Natural killer cell (primary cell): Measurements from ENCODE around the gene TNFRSF25. TPM values are rescaled to one million over a fixed set of nuclear protein-coding genes. Genes with fewer than 3 reads are reported as not detected.

Experiments used
- ATAC-seq, 3 donors: fragments of 150-1000 bp in 2 of 3; fragments of 200-7000 bp in 1 of 3; cut with Tn5 transposase; 1 replicate in 1 of 3; 2 replicates in 2 of 3; pipeline ENCODE4 v1.10.0; 2021; ENCODE audit warnings: mild to moderate bottlenecking in 2 of 3, moderate library complexity in 2 of 3
- DNase-seq, 2 donors: peaks; one replicate each; pipeline versions ENCODE4 v3.0.0 to v3.0.0-alpha.2; 2013 to 2021; ENCODE audit warnings: mixed read lengths in 1 of 2
- H3K27ac ChIP-seq: one replicate; pipeline ENCODE4 v1.5.1; 2013; ENCODE audit warnings: mild to moderate bottlenecking, low read length
- H3K27me3 ChIP-seq: one replicate; pipeline ENCODE4 v1.6.1; 2013; ENCODE audit warnings: low read length; ENCODE audit not compliant: control insufficient read depth, insufficient read depth
- H3K36me3 ChIP-seq: one replicate; pipeline ENCODE4 v1.6.1; 2013; ENCODE audit warnings: low read length; ENCODE audit not compliant: control insufficient read depth, insufficient read depth
- H3K4me1 ChIP-seq: one replicate; pipeline ENCODE4 v1.6.1; 2013; ENCODE audit warnings: low read length; ENCODE audit not compliant: control insufficient read depth, insufficient read depth
- H3K4me3 ChIP-seq: one replicate; pipeline ENCODE4 v1.5.1; 2013; ENCODE audit warnings: low read length
- H3K9me3 ChIP-seq: one replicate; pipeline ENCODE4 v1.6.1; 2013; ENCODE audit warnings: low read length; ENCODE audit not compliant: control insufficient read depth, insufficient read depth
- H3K27ac Mint-ChIP-seq, 2 donors: one replicate each; pipeline ENCODE4 v1.8.0; 2022; ENCODE audit warnings: mild to moderate bottlenecking in 2 of 2, mixed read lengths in 2 of 2, moderate library complexity in 1 of 2
- H3K27me3 Mint-ChIP-seq, 2 donors: one replicate each; pipeline ENCODE4 v1.8.0; 2022; ENCODE audit warnings: low read depth in 2 of 2, mixed read lengths in 2 of 2
- H3K36me3 Mint-ChIP-seq: one replicate; pipeline ENCODE4 v1.8.0; 2022; ENCODE audit warnings: mixed read lengths
- H3K4me1 Mint-ChIP-seq, 2 donors: one replicate each; pipeline ENCODE4 v1.8.0; 2022; ENCODE audit warnings: mixed read lengths in 2 of 2
- H3K4me3 Mint-ChIP-seq: one replicate; pipeline ENCODE4 v1.8.0; 2022; ENCODE audit warnings: mild to moderate bottlenecking, moderate library complexity, mixed read lengths
- H3K9me3 Mint-ChIP-seq, 2 donors: one replicate each; pipeline ENCODE4 v1.8.0; 2022; ENCODE audit warnings: mixed read lengths in 2 of 2
- CTCF ChIP-seq: fragments of 200-600 bp; IDR thresholded peaks from one replicate; pipeline ENCODE4 v1.8.0; 2022; ENCODE audit warnings: antibody characterized with exemption
- WGBS: methylation state at CpG from one replicate; pipeline ENCODE4 v1.1.7; 2013; ENCODE audit warnings: missing lambda C conversion rate; ENCODE audit not compliant: insufficient coverage; 5-methylcytosine and 5-hydroxymethylcytosine counted together
- intact Hi-C: fragments of 100-400 bp; cut with micrococcal nuclease; formaldehyde crosslinking; loops from one replicate; pipeline ENCODE4 v1.14.2; 2022
- total RNA-seq, 4 donors: library from RNA; stranded (reverse); fragments of 120-200 nt in 1 of 4; gene quantifications; one replicate each; pipeline versions ENCODE4 v1.2.3 to v1.2.4, GENCODE V29; 2013 to 2022

TNFRSF25 gene
- total RNA-seq, 3 donors from 2014 or later (not counting 1 experiment from before 2014, with no cell fraction given): 14.5 to 41.5 (median 19.9) TPM

DNA sequence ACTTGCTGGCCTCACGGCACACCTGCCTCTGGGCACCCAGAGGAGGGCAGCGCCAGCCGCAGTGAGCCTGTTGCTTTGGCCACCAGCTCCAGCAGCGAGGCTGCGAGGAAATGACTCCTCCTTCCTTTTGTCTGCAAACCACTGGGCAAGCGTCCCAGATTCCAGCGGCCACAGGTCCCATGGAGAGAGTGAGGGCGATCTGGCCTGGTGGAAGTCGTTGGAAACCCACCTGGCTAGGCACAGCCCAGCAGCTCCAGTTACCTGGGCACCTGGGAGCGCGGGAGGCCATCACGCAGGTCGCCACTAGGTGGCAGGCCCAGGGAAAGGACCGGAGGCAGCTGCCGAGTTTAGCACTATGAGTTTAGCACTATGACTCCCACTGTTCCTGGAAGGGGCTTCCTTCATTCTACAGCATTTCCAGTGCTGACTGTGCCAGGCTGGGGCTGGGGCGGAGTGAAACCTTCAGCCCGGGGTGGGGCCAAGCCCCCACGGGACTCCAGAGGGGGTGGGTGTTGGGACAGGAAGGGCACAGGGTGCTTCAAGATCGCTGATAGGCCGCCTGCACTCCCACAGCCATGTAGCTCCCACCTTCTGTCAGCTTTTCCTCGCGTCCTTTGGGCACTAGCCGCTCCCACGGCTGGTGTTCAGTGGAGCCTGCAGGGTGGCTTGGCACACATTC, 42.5 kb downstream of the TNFRSF25 start:
- DNase-seq: peak; percentile 41 to 84
- peaks cover 43% of the 10 kb centered on the region for H3K27me3 ChIP-seq
- Mint-ChIP-seq H3K9me3 (no peaks in the 10 kb centered on the region), H3K36me3 (no peaks in the 10 kb centered on the region), H3K27ac (no peak overlapping the region), H3K4me3 (no peak overlapping the region), H3K27me3 (peaks cover 16 to 40% of the 10 kb centered on the region in 2 donors), H3K4me1 (peaks cover 0 to 8% of the 10 kb centered on the region in 2 donors)
- H3K9me3 ChIP-seq: no peaks in the 10 kb centered on the region
- H3K4me3 ChIP-seq: no peak overlapping the region
- intact Hi-C loops: no loop called here
- H3K36me3 ChIP-seq: no peaks in the 10 kb centered on the region
- H3K27ac ChIP-seq: no peak overlapping the region
- WGBS: 7% methylated on average over 24 of the region's 24 CpGs
- H3K4me1 ChIP-seq: peaks cover 32% of the 10 kb centered on the region
- peak; percentile 70 for TF ChIP-seq CTCF
- peak; percentile 52 to 72 (median 69) for ATAC-seq

DNA sequence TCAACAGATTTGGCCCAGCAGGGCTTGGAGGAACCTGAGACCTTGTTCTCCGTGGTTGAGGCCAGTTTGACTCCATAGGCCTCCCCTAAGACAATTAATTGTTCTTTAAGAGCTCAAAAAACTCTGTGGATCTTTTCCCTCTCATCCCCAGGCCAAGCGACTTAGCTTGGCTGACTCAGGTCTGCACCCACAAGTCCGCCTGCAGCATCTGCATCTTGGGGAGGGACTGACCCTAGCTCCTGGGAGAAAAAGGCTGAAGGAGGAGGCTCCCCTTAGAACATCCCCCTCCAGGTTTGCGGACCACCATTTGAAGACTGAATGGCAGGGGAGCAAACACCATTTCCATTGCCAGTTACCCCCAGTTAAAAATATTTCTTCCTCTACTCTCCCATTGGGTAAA, 44.7 kb downstream of the TNFRSF25 start:
- no peak overlapping the region for H3K4me3 ChIP-seq
- H3K9me3 Mint-ChIP-seq: no peaks in the 10 kb centered on the region
- 74% methylated on average over 2 of the region's 4 CpGs for WGBS
- DNase-seq (no peak), ATAC-seq (no peak)
- peaks cover 32% of the 10 kb centered on the region for H3K4me1 ChIP-seq
- intact Hi-C loops: no loop called here
- H3K36me3 Mint-ChIP-seq: no peaks in the 10 kb centered on the region
- peaks cover 0 to 8% of the 10 kb centered on the region in 2 donors for H3K4me1 Mint-ChIP-seq
- H3K27ac ChIP-seq: no peak overlapping the region
- no peaks in the 10 kb centered on the region for H3K36me3 ChIP-seq
- H3K4me3 Mint-ChIP-seq: peak overlapping the region; percentile 13
- H3K27me3 Mint-ChIP-seq: peaks cover 16 to 45% of the 10 kb centered on the region in 2 donors
- no peaks in the 10 kb centered on the region for H3K9me3 ChIP-seq
- H3K27me3 ChIP-seq: peaks cover 60% of the 10 kb centered on the region
- H3K27ac Mint-ChIP-seq: no peak overlapping the region
- TF ChIP-seq CTCF: no peak

- Mint-ChIP-seq H3K27ac (no peak overlapping the region), H3K27me3 (peaks cover 19 to 49% of the 10 kb centered on the region in 2 donors), H3K4me3 (no peak overlapping the region), H3K4me1 (peaks cover 0 to 8% of the 10 kb centered on the region in 2 donors), H3K9me3 (no peaks in the 10 kb centered on the region), H3K36me3 (no peaks in the 10 kb centered on the region)
- no peak for TF ChIP-seq CTCF
- intact Hi-C loops: no loop called here
- WGBS: 6% methylated on average over 44 of the region's 44 CpGs
- Histone ChIP-seq H3K27ac (no peak overlapping the region), H3K27me3 (peaks cover 53% of the 10 kb centered on the region), H3K4me3 (no peak overlapping the region), H3K9me3 (no peaks in the 10 kb centered on the region), H3K4me1 (peaks cover 31% of the 10 kb centered on the region), H3K36me3 (no peaks in the 10 kb centered on the region)
- no peak for DNase-seq
- ATAC-seq: peak in 1 of 3 donors; percentile 38
Measured at GRCh38 chr1:6420454-6421042, 45.4 kb downstream of the TNFRSF25 start.
